GM12865 (cell line): ENCODE measurements around the gene ASGR1.

Experiments used
- DNase-seq: peaks from one replicate; pipeline ENCODE4 v3.0.0; 2010; ENCODE audit warnings: low read depth
- H3K4me3 ChIP-seq: 2 replicates; pipeline ENCODE4 v1.5.1; 2011; ENCODE audit warnings: mild to moderate bottlenecking, low read depth, low read length, control low read depth
- TF ChIP-seq, protein P1 (sequence below): IDR thresholded peaks from 2 replicates; pipeline ENCODE4 v1.5.1; 2011; ENCODE audit warnings: low read length, control low read depth, low read depth, inconsistent platforms; ENCODE audit not compliant: insufficient read depth; ENCODE audit errors: missing control alignments

The ASGR1 gene

DNA sequence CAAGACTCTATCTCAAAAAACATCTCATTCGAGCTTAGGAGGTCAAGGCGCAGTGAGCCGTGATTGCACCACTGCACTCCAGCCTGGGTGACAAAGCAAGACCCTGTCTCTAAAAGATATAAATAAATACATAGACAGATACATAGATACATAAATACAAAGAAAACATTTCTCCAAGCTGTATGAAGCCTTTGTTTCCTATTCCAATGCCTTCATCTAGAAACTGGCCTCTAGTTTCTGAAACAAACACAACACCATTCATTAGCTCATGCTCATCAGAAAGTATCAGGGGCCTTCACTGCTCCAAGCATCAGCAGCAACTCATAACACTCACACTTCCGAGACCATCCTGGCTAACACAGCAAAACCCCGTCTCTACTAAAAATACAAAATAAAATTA, 54.2 kb downstream of the ASGR1 start:
- TF ChIP-seq, protein P1, sequence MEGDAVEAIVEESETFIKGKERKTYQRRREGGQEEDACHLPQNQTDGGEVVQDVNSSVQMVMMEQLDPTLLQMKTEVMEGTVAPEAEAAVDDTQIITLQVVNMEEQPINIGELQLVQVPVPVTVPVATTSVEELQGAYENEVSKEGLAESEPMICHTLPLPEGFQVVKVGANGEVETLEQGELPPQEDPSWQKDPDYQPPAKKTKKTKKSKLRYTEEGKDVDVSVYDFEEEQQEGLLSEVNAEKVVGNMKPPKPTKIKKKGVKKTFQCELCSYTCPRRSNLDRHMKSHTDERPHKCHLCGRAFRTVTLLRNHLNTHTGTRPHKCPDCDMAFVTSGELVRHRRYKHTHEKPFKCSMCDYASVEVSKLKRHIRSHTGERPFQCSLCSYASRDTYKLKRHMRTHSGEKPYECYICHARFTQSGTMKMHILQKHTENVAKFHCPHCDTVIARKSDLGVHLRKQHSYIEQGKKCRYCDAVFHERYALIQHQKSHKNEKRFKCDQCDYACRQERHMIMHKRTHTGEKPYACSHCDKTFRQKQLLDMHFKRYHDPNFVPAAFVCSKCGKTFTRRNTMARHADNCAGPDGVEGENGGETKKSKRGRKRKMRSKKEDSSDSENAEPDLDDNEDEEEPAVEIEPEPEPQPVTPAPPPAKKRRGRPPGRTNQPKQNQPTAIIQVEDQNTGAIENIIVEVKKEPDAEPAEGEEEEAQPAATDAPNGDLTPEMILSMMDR, result no peak
- no peak overlapping the region for H3K4me3 ChIP-seq
- no peak for DNase-seq

DNA sequence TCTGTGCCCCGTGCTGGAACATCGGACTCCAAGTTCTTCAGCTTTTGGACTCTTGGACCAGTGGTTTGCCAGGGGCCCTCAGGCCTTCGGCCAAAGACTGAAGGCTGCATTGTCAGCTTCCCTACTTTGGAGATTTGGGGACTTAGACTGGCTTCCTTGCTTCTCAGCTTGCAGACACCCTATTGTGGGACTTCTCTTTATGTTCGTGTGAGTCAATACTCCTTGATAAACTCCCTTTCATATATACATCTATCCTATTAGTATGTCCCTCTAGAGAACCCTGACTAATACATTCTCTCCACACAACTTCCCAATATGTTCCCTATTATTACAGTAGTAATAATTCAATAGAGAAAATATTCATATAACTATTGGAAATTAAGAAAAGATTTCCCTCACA, 55.3 kb downstream of the ASGR1 start:
- DNase-seq, result no peak
- H3K4me3 ChIP-seq, result no peak overlapping the region
- TF ChIP-seq, protein P1, result no peak
